ENCODE results near the gene PI4KA. TPM values are rescaled to one million over a fixed set of nuclear protein-coding genes. Genes with fewer than 3 reads are reported as not detected.

PI4KA gene
- total and polyA plus RNA-seq, 4 donors, result 19.4 to 47.5 (median 36.3) TPM

DNA sequence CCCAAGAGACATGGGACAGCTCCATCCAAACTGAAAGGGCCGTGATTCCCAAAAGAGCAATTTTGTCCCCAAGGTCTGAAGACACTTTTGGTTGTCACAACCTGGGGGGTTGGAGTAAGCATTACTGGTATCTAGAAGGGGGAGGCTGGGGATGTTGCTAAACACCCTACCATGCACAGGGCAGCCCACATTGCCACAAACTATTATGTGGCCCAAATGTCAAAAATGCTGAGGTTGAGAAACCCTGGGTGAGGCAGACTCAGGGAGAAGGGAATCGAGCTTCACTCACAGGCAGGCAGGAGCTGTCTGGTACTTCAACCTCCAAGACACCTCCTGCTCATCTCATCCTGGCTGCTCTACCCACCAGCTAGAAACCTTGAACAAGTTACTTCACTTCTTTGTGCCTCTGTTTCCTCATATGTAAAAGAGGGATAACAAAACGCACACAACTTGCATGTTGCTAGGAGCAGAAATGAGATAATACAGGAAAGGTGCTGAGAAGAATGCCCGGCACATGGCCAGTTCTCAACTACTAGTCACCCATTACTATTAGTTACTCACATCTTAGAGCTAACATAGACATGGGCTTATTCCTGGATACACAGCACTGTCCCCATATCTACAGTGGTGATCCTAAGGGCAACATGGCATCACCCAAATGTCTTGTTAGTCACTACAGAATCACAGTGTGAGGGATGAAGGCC lies 75.9 kb downstream of the PI4KA start:
- peak overlapping the region; percentile 79 to 90 for H3K27ac ChIP-seq (ENCODE audit: low read depth in 1 of 2, low read length in 2 of 2)
- peaks cover 0 to 33% (median 13%) of the 10 kb centered on the region in 4 donors for H3K36me3 ChIP-seq (ENCODE audit: control insufficient read depth in 4 of 4, insufficient read depth in 3 of 4, low read depth in 1 of 4, low read length in 3 of 4)
- no peak overlapping the region for H3K9ac ChIP-seq (ENCODE audit: low read depth in 1 of 2, low read length in 2 of 2)
- H3K27me3 ChIP-seq (ENCODE audit: control insufficient read depth in 4 of 4, insufficient read depth in 4 of 4, low read length in 3 of 4), result no peaks in the 10 kb centered on the region
- TF ChIP-seq JUND (IDR thresholded peaks at IDR 0.05) (no peak), EGR1 (IDR thresholded peaks at IDR 0.05; ENCODE audit: low read depth in 2 of 2) (no peak)
- TF ChIP-seq, protein P1, sequence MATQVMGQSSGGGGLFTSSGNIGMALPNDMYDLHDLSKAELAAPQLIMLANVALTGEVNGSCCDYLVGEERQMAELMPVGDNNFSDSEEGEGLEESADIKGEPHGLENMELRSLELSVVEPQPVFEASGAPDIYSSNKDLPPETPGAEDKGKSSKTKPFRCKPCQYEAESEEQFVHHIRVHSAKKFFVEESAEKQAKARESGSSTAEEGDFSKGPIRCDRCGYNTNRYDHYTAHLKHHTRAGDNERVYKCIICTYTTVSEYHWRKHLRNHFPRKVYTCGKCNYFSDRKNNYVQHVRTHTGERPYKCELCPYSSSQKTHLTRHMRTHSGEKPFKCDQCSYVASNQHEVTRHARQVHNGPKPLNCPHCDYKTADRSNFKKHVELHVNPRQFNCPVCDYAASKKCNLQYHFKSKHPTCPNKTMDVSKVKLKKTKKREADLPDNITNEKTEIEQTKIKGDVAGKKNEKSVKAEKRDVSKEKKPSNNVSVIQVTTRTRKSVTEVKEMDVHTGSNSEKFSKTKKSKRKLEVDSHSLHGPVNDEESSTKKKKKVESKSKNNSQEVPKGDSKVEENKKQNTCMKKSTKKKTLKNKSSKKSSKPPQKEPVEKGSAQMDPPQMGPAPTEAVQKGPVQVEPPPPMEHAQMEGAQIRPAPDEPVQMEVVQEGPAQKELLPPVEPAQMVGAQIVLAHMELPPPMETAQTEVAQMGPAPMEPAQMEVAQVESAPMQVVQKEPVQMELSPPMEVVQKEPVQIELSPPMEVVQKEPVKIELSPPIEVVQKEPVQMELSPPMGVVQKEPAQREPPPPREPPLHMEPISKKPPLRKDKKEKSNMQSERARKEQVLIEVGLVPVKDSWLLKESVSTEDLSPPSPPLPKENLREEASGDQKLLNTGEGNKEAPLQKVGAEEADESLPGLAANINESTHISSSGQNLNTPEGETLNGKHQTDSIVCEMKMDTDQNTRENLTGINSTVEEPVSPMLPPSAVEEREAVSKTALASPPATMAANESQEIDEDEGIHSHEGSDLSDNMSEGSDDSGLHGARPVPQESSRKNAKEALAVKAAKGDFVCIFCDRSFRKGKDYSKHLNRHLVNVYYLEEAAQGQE (IDR thresholded peaks at IDR 0.05), result no peak
- no peak for DNase-seq (ENCODE audit: low spot score)
- 66% methylated on average over 4 of the region's 4 CpGs for WGBS
- peaks cover 19 to 97% (median 87%) of the 10 kb centered on the region in 4 donors for H3K4me1 ChIP-seq (ENCODE audit: control insufficient read depth in 4 of 4, insufficient read depth in 4 of 4, low read length in 3 of 4)
- no peaks in the 10 kb centered on the region for H3K9me3 ChIP-seq (ENCODE audit: control insufficient read depth in 4 of 4, low read length in 3 of 4)
- H3K4me3 ChIP-seq (ENCODE audit: low read depth in 1 of 3, low read length in 3 of 3), result no peak overlapping the region

DNA sequence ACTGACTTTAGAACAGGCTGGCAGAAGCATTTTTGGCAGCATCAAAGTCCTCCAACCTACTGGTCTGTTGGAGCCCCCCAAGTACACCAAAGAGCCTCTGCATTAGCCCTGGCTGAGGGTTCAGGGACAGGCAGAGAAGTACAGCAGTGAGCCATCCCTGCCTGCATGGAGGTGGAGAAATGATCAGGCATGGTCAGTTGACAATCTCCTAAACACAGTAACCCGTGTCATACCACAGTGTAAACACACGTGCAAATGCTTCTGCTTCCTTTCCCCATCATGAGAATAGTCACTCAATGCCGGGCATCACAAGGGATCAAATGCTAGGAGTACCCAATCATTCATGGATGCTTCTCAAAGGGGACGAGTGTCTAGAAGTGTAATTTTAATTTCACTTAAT lies 76.5 kb downstream of the PI4KA start:
- 48% methylated on average over 4 of the region's 4 CpGs for WGBS
- Histone ChIP-seq H3K9me3 (ENCODE audit: control insufficient read depth in 4 of 4, low read length in 3 of 4) (no peaks in the 10 kb centered on the region), H3K4me1 (ENCODE audit: control insufficient read depth in 4 of 4, insufficient read depth in 4 of 4, low read length in 3 of 4) (peaks cover 17 to 91% (median 82%) of the 10 kb centered on the region in 4 donors), H3K27ac (ENCODE audit: low read depth in 1 of 2, low read length in 2 of 2) (peak overlapping the region; percentile 79 to 90), H3K4me3 (ENCODE audit: low read depth in 1 of 3, low read length in 3 of 3) (no peak overlapping the region), H3K27me3 (ENCODE audit: control insufficient read depth in 4 of 4, insufficient read depth in 4 of 4, low read length in 3 of 4) (no peaks in the 10 kb centered on the region), H3K9ac (ENCODE audit: low read depth in 1 of 2, low read length in 2 of 2) (no peak overlapping the region), H3K36me3 (ENCODE audit: control insufficient read depth in 4 of 4, insufficient read depth in 3 of 4, low read depth in 1 of 4, low read length in 3 of 4) (peaks cover 0 to 26% (median 9%) of the 10 kb centered on the region in 4 donors)
- TF ChIP-seq, protein P2, sequence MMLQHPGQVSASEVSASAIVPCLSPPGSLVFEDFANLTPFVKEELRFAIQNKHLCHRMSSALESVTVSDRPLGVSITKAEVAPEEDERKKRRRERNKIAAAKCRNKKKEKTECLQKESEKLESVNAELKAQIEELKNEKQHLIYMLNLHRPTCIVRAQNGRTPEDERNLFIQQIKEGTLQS (IDR thresholded peaks at IDR 0.05), result no peak
- TF ChIP-seq JUND (IDR thresholded peaks at IDR 0.05), result no peak
- TF ChIP-seq NR2F2 (IDR thresholded peaks at IDR 0.05), result no peak
- TF ChIP-seq, protein P3, sequence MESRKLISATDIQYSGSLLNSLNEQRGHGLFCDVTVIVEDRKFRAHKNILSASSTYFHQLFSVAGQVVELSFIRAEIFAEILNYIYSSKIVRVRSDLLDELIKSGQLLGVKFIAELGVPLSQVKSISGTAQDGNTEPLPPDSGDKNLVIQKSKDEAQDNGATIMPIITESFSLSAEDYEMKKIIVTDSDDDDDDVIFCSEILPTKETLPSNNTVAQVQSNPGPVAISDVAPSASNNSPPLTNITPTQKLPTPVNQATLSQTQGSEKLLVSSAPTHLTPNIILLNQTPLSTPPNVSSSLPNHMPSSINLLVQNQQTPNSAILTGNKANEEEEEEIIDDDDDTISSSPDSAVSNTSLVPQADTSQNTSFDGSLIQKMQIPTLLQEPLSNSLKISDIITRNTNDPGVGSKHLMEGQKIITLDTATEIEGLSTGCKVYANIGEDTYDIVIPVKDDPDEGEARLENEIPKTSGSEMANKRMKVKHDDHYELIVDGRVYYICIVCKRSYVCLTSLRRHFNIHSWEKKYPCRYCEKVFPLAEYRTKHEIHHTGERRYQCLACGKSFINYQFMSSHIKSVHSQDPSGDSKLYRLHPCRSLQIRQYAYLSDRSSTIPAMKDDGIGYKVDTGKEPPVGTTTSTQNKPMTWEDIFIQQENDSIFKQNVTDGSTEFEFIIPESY (IDR thresholded peaks at IDR 0.05), result no peak
- no peak for TF ChIP-seq RXRA (IDR thresholded peaks at IDR 0.05)
- TF ChIP-seq YY1 (IDR thresholded peaks at IDR 0.05), result no peak
- no peak for TF ChIP-seq TAF1 (conservative IDR thresholded peaks at IDR 0.05)
- TF ChIP-seq, protein P4, sequence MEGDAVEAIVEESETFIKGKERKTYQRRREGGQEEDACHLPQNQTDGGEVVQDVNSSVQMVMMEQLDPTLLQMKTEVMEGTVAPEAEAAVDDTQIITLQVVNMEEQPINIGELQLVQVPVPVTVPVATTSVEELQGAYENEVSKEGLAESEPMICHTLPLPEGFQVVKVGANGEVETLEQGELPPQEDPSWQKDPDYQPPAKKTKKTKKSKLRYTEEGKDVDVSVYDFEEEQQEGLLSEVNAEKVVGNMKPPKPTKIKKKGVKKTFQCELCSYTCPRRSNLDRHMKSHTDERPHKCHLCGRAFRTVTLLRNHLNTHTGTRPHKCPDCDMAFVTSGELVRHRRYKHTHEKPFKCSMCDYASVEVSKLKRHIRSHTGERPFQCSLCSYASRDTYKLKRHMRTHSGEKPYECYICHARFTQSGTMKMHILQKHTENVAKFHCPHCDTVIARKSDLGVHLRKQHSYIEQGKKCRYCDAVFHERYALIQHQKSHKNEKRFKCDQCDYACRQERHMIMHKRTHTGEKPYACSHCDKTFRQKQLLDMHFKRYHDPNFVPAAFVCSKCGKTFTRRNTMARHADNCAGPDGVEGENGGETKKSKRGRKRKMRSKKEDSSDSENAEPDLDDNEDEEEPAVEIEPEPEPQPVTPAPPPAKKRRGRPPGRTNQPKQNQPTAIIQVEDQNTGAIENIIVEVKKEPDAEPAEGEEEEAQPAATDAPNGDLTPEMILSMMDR (IDR thresholded peaks at IDR 0.05; ENCODE audit: low read depth, low read length, missing input control), result no peak
- no peak for DNase-seq (ENCODE audit: low spot score)

All from liver (tissue), 9 donors.